Measurements from ENCODE around the gene ITSN1.

DNA sequence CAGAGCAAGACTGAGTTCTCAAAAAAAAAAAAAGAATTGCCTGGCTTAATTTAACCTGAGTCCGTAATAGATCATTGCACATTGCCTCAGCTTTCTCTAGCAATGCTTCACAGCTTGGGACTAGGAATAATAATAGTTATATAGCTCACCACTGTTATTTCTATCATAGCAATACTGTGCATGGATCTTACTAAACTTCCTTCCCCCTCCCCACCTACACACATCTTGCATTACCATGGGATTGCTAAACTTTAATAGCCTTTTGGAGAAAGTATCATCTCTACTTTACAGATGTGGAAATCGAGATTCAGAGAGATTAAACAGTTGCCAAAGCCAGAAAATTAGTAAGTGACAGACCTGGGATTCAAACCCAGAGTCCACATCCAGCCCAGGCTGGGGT is 173.9 kb downstream of the ITSN1 start:
- TF ChIP-seq, protein P1, sequence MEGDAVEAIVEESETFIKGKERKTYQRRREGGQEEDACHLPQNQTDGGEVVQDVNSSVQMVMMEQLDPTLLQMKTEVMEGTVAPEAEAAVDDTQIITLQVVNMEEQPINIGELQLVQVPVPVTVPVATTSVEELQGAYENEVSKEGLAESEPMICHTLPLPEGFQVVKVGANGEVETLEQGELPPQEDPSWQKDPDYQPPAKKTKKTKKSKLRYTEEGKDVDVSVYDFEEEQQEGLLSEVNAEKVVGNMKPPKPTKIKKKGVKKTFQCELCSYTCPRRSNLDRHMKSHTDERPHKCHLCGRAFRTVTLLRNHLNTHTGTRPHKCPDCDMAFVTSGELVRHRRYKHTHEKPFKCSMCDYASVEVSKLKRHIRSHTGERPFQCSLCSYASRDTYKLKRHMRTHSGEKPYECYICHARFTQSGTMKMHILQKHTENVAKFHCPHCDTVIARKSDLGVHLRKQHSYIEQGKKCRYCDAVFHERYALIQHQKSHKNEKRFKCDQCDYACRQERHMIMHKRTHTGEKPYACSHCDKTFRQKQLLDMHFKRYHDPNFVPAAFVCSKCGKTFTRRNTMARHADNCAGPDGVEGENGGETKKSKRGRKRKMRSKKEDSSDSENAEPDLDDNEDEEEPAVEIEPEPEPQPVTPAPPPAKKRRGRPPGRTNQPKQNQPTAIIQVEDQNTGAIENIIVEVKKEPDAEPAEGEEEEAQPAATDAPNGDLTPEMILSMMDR (IDR thresholded peaks at IDR 0.05), result no peak
- no peak for TF ChIP-seq POLR2A (IDR thresholded peaks at IDR 0.05)
